Esophagus muscularis mucosa (tissue), 3 donors: ENCODE measurements around the gene PDK2.

ENCODE experiments used
- POLR2A ChIP-seq: fragments of 450-650 bp; IDR thresholded peaks from one replicate; pipeline ENCODE4 v1.6.1; 2017; ENCODE audit warnings: antibody characterized with exemption, moderate library complexity, mild to moderate bottlenecking, low read depth
- TF ChIP-seq, protein P1 (sequence below), 3 experiments: fragments of 200-600 bp in 2 of 3; fragments of 450-650 bp in 1 of 3; sonication (generic) in 2 of 3; IDR thresholded peaks; one replicate each; pipeline ENCODE4 v1.5.1; 2017 to 2019; ENCODE audit warnings: antibody characterized with exemption in 3 of 3, mild to moderate bottlenecking in 2 of 3, moderate library complexity in 1 of 3

DNA sequence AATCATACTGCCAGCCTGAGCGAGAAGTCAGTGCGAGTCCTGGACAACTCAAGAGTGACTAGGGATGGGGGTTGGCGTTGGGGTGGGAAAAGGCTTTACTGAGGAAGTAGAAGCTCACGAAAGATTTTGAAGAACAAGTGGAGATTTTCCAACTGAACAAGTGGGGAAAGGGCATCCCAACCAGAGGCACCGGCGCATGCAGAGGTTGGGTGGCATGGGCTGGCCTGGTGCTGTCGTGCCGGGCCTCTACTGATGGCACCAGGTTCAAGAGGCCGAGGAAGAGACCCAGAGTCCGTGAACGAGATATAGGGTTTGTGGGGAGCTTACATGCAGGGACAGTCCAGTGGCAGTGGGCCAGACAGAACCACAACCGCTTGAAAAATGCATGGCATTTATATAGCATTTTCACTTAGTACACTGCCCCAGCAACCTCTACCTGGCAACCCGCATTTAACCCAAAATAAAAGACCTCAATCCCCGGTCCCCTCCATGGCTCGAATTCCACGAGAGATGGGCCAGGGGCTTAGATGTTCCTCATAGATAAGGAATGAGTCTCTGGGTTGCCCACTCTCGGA, 46.9 kb upstream of the PDK2 start:
- TF ChIP-seq POLR2A, result no peak
- TF ChIP-seq, protein P1, sequence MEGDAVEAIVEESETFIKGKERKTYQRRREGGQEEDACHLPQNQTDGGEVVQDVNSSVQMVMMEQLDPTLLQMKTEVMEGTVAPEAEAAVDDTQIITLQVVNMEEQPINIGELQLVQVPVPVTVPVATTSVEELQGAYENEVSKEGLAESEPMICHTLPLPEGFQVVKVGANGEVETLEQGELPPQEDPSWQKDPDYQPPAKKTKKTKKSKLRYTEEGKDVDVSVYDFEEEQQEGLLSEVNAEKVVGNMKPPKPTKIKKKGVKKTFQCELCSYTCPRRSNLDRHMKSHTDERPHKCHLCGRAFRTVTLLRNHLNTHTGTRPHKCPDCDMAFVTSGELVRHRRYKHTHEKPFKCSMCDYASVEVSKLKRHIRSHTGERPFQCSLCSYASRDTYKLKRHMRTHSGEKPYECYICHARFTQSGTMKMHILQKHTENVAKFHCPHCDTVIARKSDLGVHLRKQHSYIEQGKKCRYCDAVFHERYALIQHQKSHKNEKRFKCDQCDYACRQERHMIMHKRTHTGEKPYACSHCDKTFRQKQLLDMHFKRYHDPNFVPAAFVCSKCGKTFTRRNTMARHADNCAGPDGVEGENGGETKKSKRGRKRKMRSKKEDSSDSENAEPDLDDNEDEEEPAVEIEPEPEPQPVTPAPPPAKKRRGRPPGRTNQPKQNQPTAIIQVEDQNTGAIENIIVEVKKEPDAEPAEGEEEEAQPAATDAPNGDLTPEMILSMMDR (IDR thresholded peaks at IDR 0.05), result no peak
